PC-3 (cell line): ENCODE measurements around the gene CPZ. TPM values are rescaled to one million over a fixed set of nuclear protein-coding genes. Genes with fewer than 3 reads are reported as not detected.

Experiments used
- ATAC-seq: fragments of 200-7000 bp; cut with Tn5 transposase; 2 replicates; pipeline ENCODE4 v1.9.1; 2020; ENCODE audit warnings: mild to moderate bottlenecking, moderate library complexity
- BruUV-seq: library from RNA; stranded (reverse); fragments of 400-500 nt; replicated peaks from 2 replicates; lab custom pipeline; 2021; lab: Mats Ljungman, UMichigan
- CTCF ChIA-PET: fragments of 300-600 bp; sonication (Branson Sonifier 250); formaldehyde crosslinking; loops from one replicate; lab custom pipeline; 2022; ENCODE audit warnings: antibody characterized with exemption; lab: Charles Lee
- POLR2A ChIA-PET: fragments of 300-600 bp; sonication (Branson Sonifier 250); formaldehyde crosslinking; loops from one replicate; lab custom pipeline; 2022; ENCODE audit warnings: antibody characterized with exemption; ENCODE audit not compliant: unreplicated experiment; lab: Charles Lee
- DNase-seq: peaks from one replicate; pipeline ENCODE4 v3.0.0-alpha.2; 2015
- H2AFZ ChIP-seq: fragments of 300-600 bp; sonication (generic); 2 replicates; pipeline ENCODE4 v1.6.0; 2016; ENCODE audit warnings: antibody characterized with exemption, low read length
- H3F3A ChIP-seq: fragments of 300-600 bp; sonication (generic); one replicate; pipeline ENCODE4 v1.6.0; 2017; ENCODE audit warnings: antibody characterized with exemption, low read length, control low read depth, mild to moderate bottlenecking; ENCODE audit not compliant: unreplicated experiment
- H3K27ac ChIP-seq: fragments of 300-600 bp; sonication (generic); 2 replicates; pipeline ENCODE4 v1.5.1; 2016; ENCODE audit warnings: mild to moderate bottlenecking, low read length
- H3K27me3 ChIP-seq: fragments of 300-600 bp; sonication (generic); 2 replicates; pipeline ENCODE4 v1.6.1; 2016; ENCODE audit warnings: low read length, mixed read lengths
- H3K36me3 ChIP-seq: fragments of 300-600 bp; sonication (generic); 2 replicates; pipeline ENCODE4 v1.6.1; 2016; ENCODE audit warnings: low read depth, mixed run types, low read length, mixed read lengths
- H3K4me1 ChIP-seq: fragments of 300-600 bp; sonication (generic); 2 replicates; pipeline ENCODE4 v1.5.1; 2016; ENCODE audit warnings: low read length; ENCODE audit not compliant: insufficient read depth
- H3K4me2 ChIP-seq: fragments of 300-600 bp; sonication (generic); 2 replicates; pipeline ENCODE4 v1.6.0; 2016; ENCODE audit warnings: low read length
- H3K4me3 ChIP-seq: fragments of 300-600 bp; sonication (generic); 2 replicates; pipeline ENCODE4 v1.5.1; 2016; ENCODE audit warnings: mild to moderate bottlenecking, low read length, mixed read lengths
- H3K79me2 ChIP-seq: fragments of 300-600 bp; sonication (generic); 2 replicates; pipeline ENCODE4 v1.6.1; 2017; ENCODE audit warnings: low read length, mixed read lengths
- H3K9ac ChIP-seq: fragments of 300-600 bp; sonication (generic); 2 replicates; pipeline ENCODE4 v1.6.0; 2016; ENCODE audit warnings: mild to moderate bottlenecking, low read length
- H3K9me2 ChIP-seq: fragments of 300-600 bp; sonication (generic); replicated peaks from 2 replicates; pipeline ENCODE4 v1.6.1; 2016; ENCODE audit warnings: mixed run types, low read length, mixed read lengths
- H3K9me3 ChIP-seq: fragments of 300-600 bp; sonication (generic); 2 replicates; pipeline ENCODE4 v1.6.1; 2016; ENCODE audit warnings: low read length, mixed read lengths
- H4K20me1 ChIP-seq: fragments of 300-600 bp; sonication (generic); 2 replicates; pipeline ENCODE4 v1.6.1; 2016; ENCODE audit warnings: low read length, mixed read lengths
- CTCF ChIP-seq: fragments of 300-600 bp; sonication (generic); conservative IDR thresholded peaks from 2 replicates; pipeline ENCODE4 v1.5.1; 2017; ENCODE audit warnings: antibody characterized with exemption, low read depth, mild to moderate bottlenecking, low read length
- EZH2 ChIP-seq: fragments of 300-600 bp; sonication (generic); IDR thresholded peaks from one replicate; pipeline ENCODE4 v1.6.1; 2017; ENCODE audit warnings: antibody characterized with exemption, mild to moderate bottlenecking, low read length; ENCODE audit not compliant: unreplicated experiment
- EZH2phosphoT487 ChIP-seq: fragments of 300-600 bp; sonication (generic); IDR thresholded peaks from 2 replicates; pipeline ENCODE4 v1.6.1; 2018; ENCODE audit warnings: mild to moderate bottlenecking, antibody characterized with exemption, low read length, borderline replicate concordance
- intact Hi-C: fragments of 100-400 bp; cut with micrococcal nuclease; formaldehyde crosslinking; loops from 2 replicates; pipeline ENCODE4 v1.9.0; 2023
- total RNA-seq: library from RNA; depleted of rRNA; stranded (reverse); fragments of >200 nt; gene quantifications from 2 replicates; pipeline ENCODE4 v1.2.3, GENCODE V29; 2014

The CPZ gene
- total RNA-seq, 1 experiment from 2014 or later = 27.9 TPM

GRCh38 chr4:8640816-8641215 lies 48.3 kb downstream of the CPZ start:
- intact Hi-C loops = no loop called here
- H3K9ac ChIP-seq = no peak overlapping the region
- H3K36me3 ChIP-seq = no peaks in the 10 kb centered on the region
- no peaks in the 10 kb centered on the region for H3K4me1 ChIP-seq
- H3K9me3 ChIP-seq = no peaks in the 10 kb centered on the region
- ChIA-PET CTCF (no interaction called here), POLR2A (no interaction called here)
- H3K79me2 ChIP-seq = no peaks in the 10 kb centered on the region
- H3K4me3 ChIP-seq = no peak overlapping the region
- H4K20me1 ChIP-seq = no peaks in the 10 kb centered on the region
- no peak overlapping the region for H2AFZ ChIP-seq
- DNase-seq (no peak), ATAC-seq (no peak)
- no peaks in the 10 kb centered on the region for H3F3A ChIP-seq
- H3K27ac ChIP-seq = no peak overlapping the region
- no peak overlapping the region for H3K4me2 ChIP-seq
- TF ChIP-seq EZH2 = no peak
- no peak for TF ChIP-seq EZH2phosphoT487
- no peak for TF ChIP-seq CTCF
- H3K9me2 ChIP-seq = no peaks in the 10 kb centered on the region
- peaks cover 12% of the 10 kb centered on the region for H3K27me3 ChIP-seq
- BruUV-seq = no TSS peak

GRCh38 chr4:8641256-8641655 lies 48.7 kb downstream of the CPZ start:
- ChIA-PET POLR2A (no interaction called here), CTCF (no interaction called here)
- TF ChIP-seq CTCF = no peak
- TF ChIP-seq EZH2phosphoT487 = no peak
- no peak for TF ChIP-seq EZH2
- Histone ChIP-seq H3F3A (no peaks in the 10 kb centered on the region), H3K4me3 (no peak overlapping the region), H3K27me3 (peaks cover 16% of the 10 kb centered on the region), H3K9ac (no peak overlapping the region), H3K4me1 (no peaks in the 10 kb centered on the region), H3K79me2 (no peaks in the 10 kb centered on the region), H3K36me3 (no peaks in the 10 kb centered on the region), H3K27ac (no peak overlapping the region), H3K4me2 (no peak overlapping the region), H4K20me1 (no peaks in the 10 kb centered on the region), H3K9me3 (no peaks in the 10 kb centered on the region), H3K9me2 (no peaks in the 10 kb centered on the region), H2AFZ (no peak overlapping the region)
- BruUV-seq = no TSS peak
- DNase-seq (no peak), ATAC-seq (no peak)
- intact Hi-C loops = no loop called here

- H3K4me3 ChIP-seq = no peak overlapping the region
- no peaks in the 10 kb centered on the region for H3K9me3 ChIP-seq
- no peak overlapping the region for H3K4me2 ChIP-seq
- no peak overlapping the region for H2AFZ ChIP-seq
- no peaks in the 10 kb centered on the region for H3F3A ChIP-seq
- CTCF ChIA-PET = no interaction called here
- ATAC-seq = no peak
- BruUV-seq = no TSS peak
- H3K27ac ChIP-seq = no peak overlapping the region
- H3K79me2 ChIP-seq = no peaks in the 10 kb centered on the region
- no peak for DNase-seq
- no peaks in the 10 kb centered on the region for H3K36me3 ChIP-seq
- no peaks in the 10 kb centered on the region for H3K9me2 ChIP-seq
- POLR2A ChIA-PET = no interaction called here
- H3K9ac ChIP-seq = no peak overlapping the region
- H3K27me3 ChIP-seq = peaks cover 25% of the 10 kb centered on the region
- no peak for TF ChIP-seq EZH2
- TF ChIP-seq EZH2phosphoT487 = no peak
- H3K4me1 ChIP-seq = no peaks in the 10 kb centered on the region
- H4K20me1 ChIP-seq = no peaks in the 10 kb centered on the region
- intact Hi-C loops = no loop called here
Measured at GRCh38 chr4:8641931-8642650, 49.5 kb downstream of the CPZ start.
